ENCODE data around the gene CEACAM6. TPM values are rescaled to one million over a fixed set of nuclear protein-coding genes. Genes with fewer than 3 reads are reported as not detected.
"Not testable (repeated sequence)": the region's sequence is repeated elsewhere in the genome, so short reads cannot be mapped to it uniquely, and the experiment has no call there.

CEACAM6 gene
- 11.0 and 13.4 TPM in 2 replicates for total RNA-seq (2014; rRNA removed; shearing (Covaris generic))

GRCh38 chr19:41755328-41755913 lies at the start of gene CEACAM6:
TSS of gene CEACAM6 (plus strand) at chr19:41755530. CDS start at chr19:41755639, 109 bp downstream.
- peak; percentile 11 for DNase-seq (ENCODE audit: low spot score)

GRCh38 chr19:41706741-41707501 lies 48.4 kb upstream of the CEACAM6 start:
- peak; percentile 94 for DNase-seq (ENCODE audit: low spot score)

GRCh38 chr19:41707502-41707812 lies 47.9 kb upstream of the CEACAM6 start:
- DNase-seq (ENCODE audit: low spot score), result peak; percentile 64

GRCh38 chr19:41707871-41708371 lies 47.4 kb upstream of the CEACAM6 start:
- DNase-seq (ENCODE audit: low spot score), result no peak

GRCh38 chr19:41708481-41708880 lies 46.8 kb upstream of the CEACAM6 start, which contains the start of gene CEACAM5:
TSS of gene CEACAM5 (plus strand) at chr19:41708626. CDS start at chr19:41708732, 106 bp downstream.
- DNase-seq (ENCODE audit: low spot score), result no peak

GRCh38 chr19:41709516-41709915 lies 45.8 kb upstream of the CEACAM6 start:
- not testable (repeated sequence) for DNase-seq (ENCODE audit: low spot score)

- DNase-seq (ENCODE audit: low spot score), result no peak
These were observed 45.2 kb upstream of the CEACAM6 start for GRCh38 chr19:41709951-41710645.

- no peak for DNase-seq (ENCODE audit: low spot score)
These were observed 43.7 kb upstream of the CEACAM6 start for GRCh38 chr19:41711376-41712261.

GRCh38 chr19:41714598-41714997 lies 40.7 kb upstream of the CEACAM6 start:
- no peak for DNase-seq (ENCODE audit: low spot score)

GRCh38 chr19:41718761-41719160 lies 36.6 kb upstream of the CEACAM6 start:
- no peak for DNase-seq (ENCODE audit: low spot score)

- DNase-seq (ENCODE audit: low spot score), result no peak
These were observed 35.2 kb upstream of the CEACAM6 start for GRCh38 chr19:41720103-41720502.

- no peak for DNase-seq (ENCODE audit: low spot score)
These were observed 28.8 kb upstream of the CEACAM6 start for GRCh38 chr19:41726493-41726892.

GRCh38 chr19:41734156-41734555 lies 21.2 kb upstream of the CEACAM6 start:
- DNase-seq (ENCODE audit: low spot score), result no peak

GRCh38 chr19:41734585-41734984 lies 20.7 kb upstream of the CEACAM6 start:
- peak; percentile 99 for DNase-seq (ENCODE audit: low spot score)

GRCh38 chr19:41735071-41735600 lies 20.2 kb upstream of the CEACAM6 start:
- DNase-seq (ENCODE audit: low spot score), result peak; percentile 91

- DNase-seq (ENCODE audit: low spot score), result peak; percentile 88
These were observed 16.0 kb upstream of the CEACAM6 start for GRCh38 chr19:41739361-41739760.

- no peak for DNase-seq (ENCODE audit: low spot score)
These were observed 14.7 kb upstream of the CEACAM6 start for GRCh38 chr19:41740415-41741243.

- no peak for DNase-seq (ENCODE audit: low spot score)
These were observed 14.1 kb upstream of the CEACAM6 start for GRCh38 chr19:41741244-41741554.

GRCh38 chr19:41744850-41745249 lies 10.5 kb upstream of the CEACAM6 start:
- no peak for DNase-seq (ENCODE audit: low spot score)

- no peak for DNase-seq (ENCODE audit: low spot score)
These were observed 9.6 kb upstream of the CEACAM6 start for GRCh38 chr19:41745756-41746155.

All from HT-29 (cell line).